GM21381 (cell line): ENCODE measurements around the gene TIMM10B.

Source experiments
- ATAC-seq: cut with Tn5 transposase; IDR thresholded peaks from one replicate; pipeline ENCODE4 v1.9.1; 2021; ENCODE audit warnings: mild to moderate bottlenecking, moderate library complexity; ENCODE audit not compliant: unreplicated experiment

The TIMM10B gene

GRCh38 chr11:6481012-6481923 is at the start of gene TIMM10B, which contains the start of gene ARFIP2:
Gene TIMM10B, plus strand, starts transcription at chr11:6481501. Its CDS starts 16 bp downstream, at chr11:6481517.
Gene ARFIP2, minus strand, starts transcription at chr11:6481331. Its CDS starts 910 bp downstream, at chr11:6480421.
- ATAC-seq = peak; percentile 99

- no peak for ATAC-seq
These were observed 49.4 kb upstream of the TIMM10B start for GRCh38 chr11:6431861-6432260.

- ATAC-seq = no peak
These were observed 47.2 kb upstream of the TIMM10B start for GRCh38 chr11:6433998-6434660.

- ATAC-seq = no peak
These were observed 43.9 kb upstream of the TIMM10B start for GRCh38 chr11:6437423-6437822.

- no peak for ATAC-seq
These were observed 43.3 kb upstream of the TIMM10B start for GRCh38 chr11:6437993-6438392.

- no peak for ATAC-seq
These were observed 42.2 kb upstream of the TIMM10B start for GRCh38 chr11:6438979-6439571.

GRCh38 chr11:6440906-6441358 is 40.4 kb upstream of the TIMM10B start, which contains the start of gene HPX:
Gene HPX, minus strand, starts transcription at chr11:6440987. Its CDS starts 24 bp downstream, at chr11:6440963.
- no peak for ATAC-seq

- no peak for ATAC-seq
These were observed 38.9 kb upstream of the TIMM10B start for GRCh38 chr11:6442441-6442840.

- ATAC-seq = peak; percentile 88
These were observed 37.9 kb upstream of the TIMM10B start for GRCh38 chr11:6443269-6444003.

GRCh38 chr11:6448574-6448973 is 32.7 kb upstream of the TIMM10B start:
- no peak for ATAC-seq

- ATAC-seq = no peak
These were observed 29.1 kb upstream of the TIMM10B start for GRCh38 chr11:6452219-6452618.

- no peak for ATAC-seq
These were observed 28.1 kb upstream of the TIMM10B start for GRCh38 chr11:6453152-6453551.

GRCh38 chr11:6455070-6455469 is 26.2 kb upstream of the TIMM10B start:
- no peak for ATAC-seq

GRCh38 chr11:6456361-6457073 is 24.8 kb upstream of the TIMM10B start:
- no peak for ATAC-seq

- no peak for ATAC-seq
These were observed 23.6 kb upstream of the TIMM10B start for GRCh38 chr11:6457581-6458320.

GRCh38 chr11:6458352-6459098 is 22.8 kb upstream of the TIMM10B start:
- no peak for ATAC-seq

- no peak for ATAC-seq
These were observed 22.2 kb upstream of the TIMM10B start for GRCh38 chr11:6459099-6459450.

GRCh38 chr11:6468712-6469495 is 12.4 kb upstream of the TIMM10B start:
- ATAC-seq = peak; percentile 48
